Panc1 (cell line): ENCODE results near the gene HPCAL1. TPM values are rescaled to one million over a fixed set of nuclear protein-coding genes. Genes with fewer than 3 reads are reported as not detected.

Experiments
- ATAC-seq: fragments of 200-7000 bp; cut with Tn5 transposase; 2 replicates; pipeline ENCODE4 v1.9.1; 2020; ENCODE audit warnings: mild to moderate bottlenecking, moderate library complexity
- BruUV-seq: library from RNA; stranded (reverse); fragments of 400-500 nt; replicated peaks from 2 replicates; lab custom pipeline; 2021; lab: Mats Ljungman, UMichigan
- CTCF ChIA-PET: fragments of 300-600 bp; sonication (Branson Sonifier 250); formaldehyde crosslinking; loops from one replicate; lab custom pipeline; 2022; ENCODE audit warnings: antibody characterized with exemption; lab: Charles Lee
- POLR2A ChIA-PET: fragments of 300-600 bp; sonication (Branson Sonifier 250); formaldehyde crosslinking; loops from one replicate; lab custom pipeline; 2022; ENCODE audit warnings: antibody characterized with exemption; lab: Charles Lee
- DNase-seq: peaks from one replicate; pipeline ENCODE4 v3.0.0-alpha.2; 2010; ENCODE audit warnings: low read depth, low spot score
- H3K27ac ChIP-seq: 2 replicates; pipeline ENCODE4 v1.5.1; 2011; ENCODE audit warnings: mild to moderate bottlenecking, low read length, inconsistent platforms
- H3K27me3 ChIP-seq: fragments of 200-500 bp; sonication (Bioruptor generic); 2 replicates; pipeline ENCODE4 v1.6.0; 2014; ENCODE audit warnings: low read length, inconsistent platforms; ENCODE audit not compliant: control insufficient read depth, insufficient read depth
- H3K36me3 ChIP-seq: fragments of 200-500 bp; sonication (Bioruptor generic); 2 replicates; pipeline ENCODE4 v1.5.1; 2014; ENCODE audit warnings: inconsistent platforms, mild to moderate bottlenecking, low read length, moderate library complexity; ENCODE audit not compliant: control insufficient read depth, insufficient read depth
- H3K4me1 ChIP-seq: 2 replicates; pipeline ENCODE4 v1.5.1; 2011; ENCODE audit warnings: inconsistent platforms, mild to moderate bottlenecking, low read length, moderate library complexity; ENCODE audit not compliant: control insufficient read depth, insufficient read depth
- H3K4me3 ChIP-seq, 2 experiments: 2 replicates each; pipeline ENCODE4 v1.5.1; 2011 to 2012; ENCODE audit warnings: low read depth in 2 of 2, low read length in 2 of 2, mild to moderate bottlenecking in 2 of 2, inconsistent platforms in 1 of 2, moderate library complexity in 1 of 2
- H3K9me3 ChIP-seq: fragments of 200-500 bp; sonication (Bioruptor generic); 2 replicates; pipeline ENCODE4 v1.5.1; 2014; ENCODE audit warnings: low read depth, mild to moderate bottlenecking, inconsistent platforms, low read length, moderate library complexity; ENCODE audit not compliant: control insufficient read depth, insufficient read depth
- POLR2AphosphoS5 ChIP-seq: IDR thresholded peaks from 2 replicates; pipeline ENCODE4 v1.6.1; 2012; ENCODE audit warnings: mild to moderate bottlenecking, low read depth, low read length, moderate library complexity
- SIN3A ChIP-seq: IDR thresholded peaks from 2 replicates; pipeline ENCODE4 v1.6.1; 2012; ENCODE audit warnings: low read depth, mild to moderate bottlenecking, low read length, moderate library complexity, borderline replicate concordance; ENCODE audit not compliant: insufficient read depth
- TCF7L2 ChIP-seq: IDR thresholded peaks from 2 replicates; pipeline ENCODE4 v1.6.1; 2011; ENCODE audit warnings: mild to moderate bottlenecking, low read depth, low read length, inconsistent platforms
- in situ Hi-C: cut with HindIII; loops from 2 replicates; pipeline ENCODE4 v1.10.0; 2016; ENCODE audit warnings: low sequenced_read_pairs, low pct_unique_long_range_greater_than_20kb
- intact Hi-C: fragments of 100-400 bp; cut with micrococcal nuclease; formaldehyde crosslinking; loops from one replicate; pipeline ENCODE4 v1.10.0; 2022; ENCODE audit not compliant: unreplicated experiment
- total RNA-seq: library from RNA; stranded (reverse); gene quantifications from one replicate; pipeline ENCODE4 v1.2.1, GENCODE V29; 2021; ENCODE audit not compliant: unreplicated experiment
- TF ChIP-seq, protein P1 (sequence below), 2 experiments: IDR thresholded peaks; 2 replicates each; pipeline ENCODE4 v1.6.1; 2011 to 2012; ENCODE audit warnings: low read depth in 2 of 2, control low read depth in 1 of 2, low read length in 1 of 2, mild to moderate bottlenecking in 1 of 2, moderate library complexity in 1 of 2; ENCODE audit not compliant: insufficient read depth in 1 of 2
- TF ChIP-seq, protein P2 (sequence below): fragments of 450-650 bp; IDR thresholded peaks from 2 replicates; pipeline ENCODE4 v1.5.1; 2017; ENCODE audit warnings: mild to moderate bottlenecking

The HPCAL1 gene
- total RNA-seq, 1 experiment from 2014 or later: 234 TPM

GRCh38 chr2:10254373-10255188 is 48.1 kb upstream of the HPCAL1 start:
- peak; percentile 50 for ATAC-seq
- H3K9me3 ChIP-seq: peaks cover 13% of the 10 kb centered on the region; the same call in 1 of the 2 replicates
- BruUV-seq: no TSS peak
- H3K4me1 ChIP-seq: peaks cover 3% of the 10 kb centered on the region
- H3K36me3 ChIP-seq: no peaks in the 10 kb centered on the region
- DNase-seq: no peak
- TF ChIP-seq, protein P1, sequence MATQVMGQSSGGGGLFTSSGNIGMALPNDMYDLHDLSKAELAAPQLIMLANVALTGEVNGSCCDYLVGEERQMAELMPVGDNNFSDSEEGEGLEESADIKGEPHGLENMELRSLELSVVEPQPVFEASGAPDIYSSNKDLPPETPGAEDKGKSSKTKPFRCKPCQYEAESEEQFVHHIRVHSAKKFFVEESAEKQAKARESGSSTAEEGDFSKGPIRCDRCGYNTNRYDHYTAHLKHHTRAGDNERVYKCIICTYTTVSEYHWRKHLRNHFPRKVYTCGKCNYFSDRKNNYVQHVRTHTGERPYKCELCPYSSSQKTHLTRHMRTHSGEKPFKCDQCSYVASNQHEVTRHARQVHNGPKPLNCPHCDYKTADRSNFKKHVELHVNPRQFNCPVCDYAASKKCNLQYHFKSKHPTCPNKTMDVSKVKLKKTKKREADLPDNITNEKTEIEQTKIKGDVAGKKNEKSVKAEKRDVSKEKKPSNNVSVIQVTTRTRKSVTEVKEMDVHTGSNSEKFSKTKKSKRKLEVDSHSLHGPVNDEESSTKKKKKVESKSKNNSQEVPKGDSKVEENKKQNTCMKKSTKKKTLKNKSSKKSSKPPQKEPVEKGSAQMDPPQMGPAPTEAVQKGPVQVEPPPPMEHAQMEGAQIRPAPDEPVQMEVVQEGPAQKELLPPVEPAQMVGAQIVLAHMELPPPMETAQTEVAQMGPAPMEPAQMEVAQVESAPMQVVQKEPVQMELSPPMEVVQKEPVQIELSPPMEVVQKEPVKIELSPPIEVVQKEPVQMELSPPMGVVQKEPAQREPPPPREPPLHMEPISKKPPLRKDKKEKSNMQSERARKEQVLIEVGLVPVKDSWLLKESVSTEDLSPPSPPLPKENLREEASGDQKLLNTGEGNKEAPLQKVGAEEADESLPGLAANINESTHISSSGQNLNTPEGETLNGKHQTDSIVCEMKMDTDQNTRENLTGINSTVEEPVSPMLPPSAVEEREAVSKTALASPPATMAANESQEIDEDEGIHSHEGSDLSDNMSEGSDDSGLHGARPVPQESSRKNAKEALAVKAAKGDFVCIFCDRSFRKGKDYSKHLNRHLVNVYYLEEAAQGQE (IDR thresholded peaks at IDR 0.05; ENCODE audit: insufficient read depth in 1 of 2, low read depth in 2 of 2, low read length in 1 of 2): no peak
- TF ChIP-seq TCF7L2 (no peak), SIN3A (no peak), POLR2AphosphoS5 (no peak)
- TF ChIP-seq, protein P2, sequence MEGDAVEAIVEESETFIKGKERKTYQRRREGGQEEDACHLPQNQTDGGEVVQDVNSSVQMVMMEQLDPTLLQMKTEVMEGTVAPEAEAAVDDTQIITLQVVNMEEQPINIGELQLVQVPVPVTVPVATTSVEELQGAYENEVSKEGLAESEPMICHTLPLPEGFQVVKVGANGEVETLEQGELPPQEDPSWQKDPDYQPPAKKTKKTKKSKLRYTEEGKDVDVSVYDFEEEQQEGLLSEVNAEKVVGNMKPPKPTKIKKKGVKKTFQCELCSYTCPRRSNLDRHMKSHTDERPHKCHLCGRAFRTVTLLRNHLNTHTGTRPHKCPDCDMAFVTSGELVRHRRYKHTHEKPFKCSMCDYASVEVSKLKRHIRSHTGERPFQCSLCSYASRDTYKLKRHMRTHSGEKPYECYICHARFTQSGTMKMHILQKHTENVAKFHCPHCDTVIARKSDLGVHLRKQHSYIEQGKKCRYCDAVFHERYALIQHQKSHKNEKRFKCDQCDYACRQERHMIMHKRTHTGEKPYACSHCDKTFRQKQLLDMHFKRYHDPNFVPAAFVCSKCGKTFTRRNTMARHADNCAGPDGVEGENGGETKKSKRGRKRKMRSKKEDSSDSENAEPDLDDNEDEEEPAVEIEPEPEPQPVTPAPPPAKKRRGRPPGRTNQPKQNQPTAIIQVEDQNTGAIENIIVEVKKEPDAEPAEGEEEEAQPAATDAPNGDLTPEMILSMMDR: no peak
- no peaks in the 10 kb centered on the region for H3K27me3 ChIP-seq
- in situ Hi-C loops: no loop called here
- H3K27ac ChIP-seq: no peak overlapping the region
- no peak overlapping the region for H3K4me3 ChIP-seq
- ChIA-PET POLR2A (no interaction called here), CTCF (no interaction called here)
- intact Hi-C loops: no loop called here

DNA sequence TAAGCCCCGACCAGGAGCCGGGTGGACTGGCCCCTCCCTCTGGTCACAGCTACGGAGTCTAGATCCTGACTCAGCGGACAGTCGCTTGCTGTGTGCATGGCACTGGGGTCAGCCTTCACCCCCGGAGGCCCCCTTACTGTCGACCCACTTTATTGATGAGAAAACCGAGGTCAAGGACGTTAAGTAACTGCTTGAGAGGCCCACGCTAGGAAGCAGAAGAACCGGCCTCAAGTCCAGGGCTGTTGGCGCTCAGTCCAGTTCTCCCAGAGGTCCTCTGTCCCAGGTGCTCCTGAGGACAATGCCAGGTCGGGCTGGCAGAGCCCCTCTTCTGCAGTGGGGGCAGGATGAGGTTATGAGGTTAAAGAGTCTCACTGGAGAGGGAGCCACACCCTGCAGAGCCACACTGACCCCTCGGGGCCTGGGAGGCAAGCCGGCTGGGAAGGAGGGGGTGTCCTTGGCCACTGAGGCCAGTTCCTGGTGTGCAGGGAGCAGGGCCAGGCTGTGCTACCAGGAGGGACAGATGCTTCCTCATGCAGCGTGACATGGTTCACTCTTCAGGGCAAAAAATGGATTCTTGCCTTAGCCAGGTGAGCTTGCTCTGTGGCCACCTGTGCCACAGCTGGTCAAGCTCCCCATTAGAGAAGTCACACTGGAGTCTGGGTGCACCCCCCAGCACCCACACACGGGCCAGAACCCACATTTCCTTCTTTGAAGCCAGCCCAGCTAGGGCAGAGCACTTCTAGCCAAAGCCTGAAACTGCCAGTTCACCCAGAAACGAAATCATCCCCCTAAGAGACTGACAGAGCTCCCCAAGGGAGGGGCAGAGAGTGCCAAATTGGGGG is 47.3 kb upstream of the HPCAL1 start:
- POLR2A ChIA-PET: no interaction called here
- CTCF ChIA-PET: interaction anchor here (0.6 to 0.7 kb wide), 2 partner anchors 15 to 115 kb away, joined by 3 to 8 read pairs; no protein-coding TSS in a partner anchor
- Histone ChIP-seq H3K27me3 (no peaks in the 10 kb centered on the region), H3K27ac (no peak overlapping the region), H3K4me3 (no peak overlapping the region), H3K4me1 (peaks cover 7% of the 10 kb centered on the region), H3K9me3 (peaks cover 4% of the 10 kb centered on the region; the same call in 1 of the 2 replicates), H3K36me3 (no peaks in the 10 kb centered on the region)
- BruUV-seq: no TSS peak
- no peak for DNase-seq
- ATAC-seq: 0 out of 2 replicates have a peak, but pooled peaks have one; percentile 24
- TF ChIP-seq, protein P1 (IDR thresholded peaks at IDR 0.05; ENCODE audit: insufficient read depth in 1 of 2, low read depth in 2 of 2, low read length in 1 of 2): no peak
- TF ChIP-seq POLR2AphosphoS5 (no peak), SIN3A (no peak), TCF7L2 (no peak)
- TF ChIP-seq, protein P2: no peak
- intact Hi-C loops: no loop called here
- in situ Hi-C loops: no loop called here
